ENCODE results near the gene FOXE3. TPM values are rescaled to one million over a fixed set of nuclear protein-coding genes. Genes with fewer than 3 reads are reported as not detected.
"Not testable (repeated sequence)": the region's sequence is repeated elsewhere in the genome, so short reads cannot be mapped to it uniquely, and the experiment has no call there.

Gene FOXE3
- total RNA-seq, 2 donors from 2014 or later, result not detected

DNA sequence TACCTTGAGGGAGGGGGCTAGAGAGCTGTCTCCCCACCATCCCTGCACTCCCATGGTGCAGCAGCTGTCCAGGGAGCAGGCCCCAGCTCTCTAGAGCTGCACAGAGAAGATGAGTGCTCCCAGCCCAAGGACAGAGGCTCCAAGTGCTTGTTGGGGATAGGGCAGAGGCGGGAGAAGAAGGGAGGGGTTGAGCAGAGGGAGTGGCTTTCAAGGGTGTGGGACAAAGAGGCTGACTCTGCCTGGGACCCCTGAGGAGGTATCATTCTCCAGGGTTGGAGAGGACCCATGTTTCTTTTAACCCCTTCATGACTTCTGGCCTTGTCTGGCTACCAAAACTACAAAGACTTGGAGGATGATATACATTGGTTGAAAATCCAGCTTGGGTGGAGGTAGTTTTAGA, 36.3 kb downstream of the FOXE3 start:
- peaks cover 28% of the 10 kb centered on the region for H3K27me3 Mint-ChIP-seq
- H3K27ac Mint-ChIP-seq, result no peak overlapping the region
- H3K4me1 Mint-ChIP-seq, result peaks cover 3% of the 10 kb centered on the region
- ATAC-seq (no peak), DNase-seq (no peak)
- no peak overlapping the region for H3K4me3 Mint-ChIP-seq
- H3K9me3 ChIP-seq (ENCODE audit: control insufficient read depth, low read length, poor library complexity, severe bottlenecking), result no peaks in the 10 kb centered on the region
- peaks cover 3% of the 10 kb centered on the region for H3K36me3 Mint-ChIP-seq (ENCODE audit: low read depth)

DNA sequence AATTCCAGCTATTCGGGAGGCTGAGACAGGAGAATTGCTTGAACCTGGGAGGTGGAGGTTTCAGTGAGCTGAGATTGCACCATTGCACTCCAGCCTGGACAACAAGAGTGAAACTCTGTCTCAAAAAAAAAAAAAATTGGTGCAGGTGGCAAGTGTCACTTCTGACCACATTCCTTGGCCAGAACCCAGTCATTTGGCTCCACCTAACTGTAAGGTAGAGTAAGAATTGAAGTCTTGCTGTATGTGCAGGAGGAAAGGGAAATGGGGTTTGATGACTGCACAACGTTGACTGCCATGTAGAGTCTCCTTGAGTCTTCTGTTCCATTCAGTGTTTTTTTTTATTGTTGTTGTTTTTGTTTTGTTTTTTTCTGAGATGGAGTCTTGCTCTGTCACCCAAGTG, 37.8 kb downstream of the FOXE3 start:
- H3K9me3 ChIP-seq (ENCODE audit: control insufficient read depth, low read length, poor library complexity, severe bottlenecking); H3K4me3 Mint-ChIP-seq; DNase-seq; ATAC-seq; H3K27ac Mint-ChIP-seq; H3K36me3 Mint-ChIP-seq (ENCODE audit: low read depth); H3K4me1 Mint-ChIP-seq: not testable (repeated sequence)
- H3K27me3 Mint-ChIP-seq, result peaks cover 42% of the 10 kb centered on the region

DNA sequence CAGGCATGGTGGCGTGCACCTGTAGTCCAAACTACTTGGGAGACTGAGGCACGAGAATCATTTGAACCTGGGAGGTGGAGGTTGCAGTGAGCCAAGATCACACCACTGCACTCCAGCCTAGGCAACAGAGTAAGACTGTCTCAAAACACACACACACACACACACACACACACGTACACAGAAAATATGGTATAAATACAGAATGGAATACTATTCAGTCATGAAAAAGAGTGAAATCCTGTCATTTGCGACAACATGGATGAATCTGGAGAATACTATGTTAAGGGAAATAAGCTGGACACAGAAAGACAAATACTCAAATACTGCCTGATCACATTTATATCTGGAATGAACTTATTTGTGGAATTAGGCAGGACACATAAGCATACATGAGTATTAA, 40.2 kb downstream of the FOXE3 start:
- H3K27ac Mint-ChIP-seq, result no peak overlapping the region
- peaks cover 66% of the 10 kb centered on the region for H3K27me3 Mint-ChIP-seq
- no peaks in the 10 kb centered on the region for H3K36me3 Mint-ChIP-seq (ENCODE audit: low read depth)

DNA sequence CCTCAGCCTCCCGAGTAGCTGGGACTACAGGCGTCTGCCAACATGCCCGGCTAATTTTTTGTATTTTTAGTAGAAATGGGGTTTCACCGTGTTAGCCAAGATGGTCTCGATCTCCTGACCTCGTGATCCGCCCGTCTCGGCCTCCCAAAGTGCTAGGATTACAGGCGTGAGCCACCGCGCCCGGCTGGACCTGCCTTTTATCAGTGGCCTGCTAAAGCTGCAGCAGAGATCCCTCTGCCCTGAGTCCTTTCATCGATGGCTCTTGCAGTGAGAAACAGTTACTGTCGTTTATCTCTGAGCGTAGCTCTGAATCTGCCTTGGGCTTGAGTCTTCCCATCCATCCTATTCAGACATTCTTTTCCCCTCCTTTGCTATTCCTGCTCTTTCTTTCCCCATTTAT, 41.5 kb downstream of the FOXE3 start:
- peaks cover 79% of the 10 kb centered on the region for H3K27me3 Mint-ChIP-seq
- not testable (repeated sequence) for H3K4me1 Mint-ChIP-seq; H3K4me3 Mint-ChIP-seq; ATAC-seq; H3K27ac Mint-ChIP-seq; H3K36me3 Mint-ChIP-seq (ENCODE audit: low read depth); H3K9me3 ChIP-seq (ENCODE audit: control insufficient read depth, low read length, poor library complexity, severe bottlenecking); DNase-seq

More for the DNA sequence above, 40.2 kb downstream of the FOXE3 start:
- Mint-ChIP-seq H3K4me1 (peaks cover 3% of the 10 kb centered on the region), H3K4me3 (no peak overlapping the region)
- DNase-seq (no peak), ATAC-seq (no peak)
- no peaks in the 10 kb centered on the region for H3K9me3 ChIP-seq (ENCODE audit: control insufficient read depth, low read length, poor library complexity, severe bottlenecking)

DNA sequence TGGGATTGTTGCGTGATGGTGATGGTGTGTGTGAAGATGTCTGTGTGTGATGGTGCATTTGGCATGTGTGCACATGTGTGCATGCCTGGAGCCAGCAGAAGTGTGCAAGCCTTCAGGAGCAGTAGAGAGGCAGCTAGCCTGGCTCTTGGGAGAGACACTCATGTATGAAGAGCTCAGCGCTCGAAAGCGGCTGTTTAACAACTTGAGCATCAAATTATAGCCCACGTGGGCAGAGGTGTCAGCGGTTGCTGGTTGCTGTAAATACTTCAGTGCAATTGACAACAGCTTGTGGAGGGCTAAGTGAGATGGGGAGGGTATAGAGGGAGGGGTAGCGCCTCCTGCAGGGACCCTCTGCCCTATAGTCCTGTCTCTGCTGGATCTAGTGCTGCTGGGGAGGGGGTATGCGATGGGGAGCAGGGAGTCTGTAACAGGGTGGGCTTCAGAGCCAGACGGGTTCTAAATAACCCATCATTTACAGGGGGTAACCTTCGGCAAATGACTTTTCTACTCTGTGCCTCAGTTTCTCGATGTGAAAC, 43.2 kb downstream of the FOXE3 start:
- DNase-seq (no peak), ATAC-seq (no peak)
- no peak overlapping the region for H3K27ac Mint-ChIP-seq
- H3K4me3 Mint-ChIP-seq, result no peak overlapping the region
- peaks cover 86% of the 10 kb centered on the region for H3K27me3 Mint-ChIP-seq
- peaks cover 5% of the 10 kb centered on the region for H3K36me3 Mint-ChIP-seq (ENCODE audit: low read depth)
- peaks cover 3% of the 10 kb centered on the region for H3K4me1 Mint-ChIP-seq
- H3K9me3 ChIP-seq (ENCODE audit: control insufficient read depth, low read length, poor library complexity, severe bottlenecking), result no peaks in the 10 kb centered on the region

DNA sequence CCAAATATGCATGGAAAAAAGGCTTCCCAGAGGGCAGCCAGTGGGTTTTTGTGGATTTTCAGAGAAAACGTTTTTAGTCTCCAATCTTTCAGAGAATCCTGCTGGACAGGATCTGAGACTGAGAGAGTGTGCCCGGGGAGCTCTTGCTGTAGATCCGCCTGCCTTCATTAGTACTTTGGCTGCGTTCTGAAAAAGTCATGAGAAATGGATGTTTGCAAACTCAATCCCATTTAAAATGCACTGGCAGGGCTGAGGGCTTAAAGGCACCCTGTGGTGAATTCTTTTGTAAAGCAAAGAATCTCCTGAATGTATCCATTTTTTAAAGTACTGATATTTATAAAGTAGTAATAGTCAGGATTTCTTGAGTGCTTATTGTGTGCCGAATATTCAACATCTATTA, 44.0 kb downstream of the FOXE3 start:
- Mint-ChIP-seq H3K27me3 (peaks cover 83% of the 10 kb centered on the region), H3K27ac (no peak overlapping the region), H3K36me3 (ENCODE audit: low read depth) (peaks cover 5% of the 10 kb centered on the region), H3K4me1 (peaks cover 3% of the 10 kb centered on the region), H3K4me3 (no peak overlapping the region)
- DNase-seq (no peak), ATAC-seq (no peak)
- H3K9me3 ChIP-seq (ENCODE audit: control insufficient read depth, low read length, poor library complexity, severe bottlenecking), result no peaks in the 10 kb centered on the region

DNA sequence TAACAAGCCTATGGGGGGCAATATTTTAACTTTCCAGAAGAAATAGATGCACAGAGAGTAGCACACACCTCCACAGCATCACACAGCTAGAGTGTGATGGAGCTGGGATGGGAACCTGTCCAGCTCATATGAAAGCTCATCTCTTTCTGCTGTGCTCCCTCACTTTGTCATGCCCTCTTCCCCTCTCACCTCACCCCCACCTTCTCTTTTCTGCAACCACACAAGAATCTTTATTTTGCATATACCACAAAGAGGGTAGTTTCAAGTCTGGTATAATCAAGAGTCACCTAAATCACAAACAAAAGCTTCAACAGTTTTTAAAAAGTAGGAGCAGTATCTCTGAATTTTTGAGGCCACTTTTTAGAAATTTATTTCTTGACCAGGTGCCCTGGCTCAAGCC, 44.4 kb downstream of the FOXE3 start:
- no peak for DNase-seq
- no peak overlapping the region for H3K4me3 Mint-ChIP-seq
- H3K4me1 Mint-ChIP-seq, result peaks cover 3% of the 10 kb centered on the region
- no peaks in the 10 kb centered on the region for H3K9me3 ChIP-seq (ENCODE audit: control insufficient read depth, low read length, poor library complexity, severe bottlenecking)
- H3K36me3 Mint-ChIP-seq (ENCODE audit: low read depth), result peaks cover 5% of the 10 kb centered on the region
- peaks cover 79% of the 10 kb centered on the region for H3K27me3 Mint-ChIP-seq
- H3K27ac Mint-ChIP-seq, result no peak overlapping the region
- ATAC-seq, result no peak

DNA sequence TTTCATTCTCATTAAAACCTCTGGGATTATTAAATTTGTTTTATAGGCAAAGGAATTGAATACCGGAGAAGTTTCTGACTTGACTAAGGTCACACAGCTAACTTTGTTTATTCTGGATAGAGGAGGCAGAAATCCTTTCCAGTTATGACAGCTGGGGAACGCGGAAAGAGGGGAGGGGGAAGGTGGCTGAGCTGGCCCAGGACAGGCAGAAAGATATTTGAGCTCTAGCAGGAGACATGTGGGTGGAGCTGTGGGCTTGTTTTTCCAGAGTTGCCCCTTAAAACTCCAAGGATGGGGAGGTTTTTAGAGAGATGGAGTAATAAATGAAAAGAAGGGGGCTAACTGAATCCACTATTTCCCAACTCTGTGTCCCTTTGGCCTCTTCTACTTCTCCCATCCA, 49.5 kb downstream of the FOXE3 start:
- H3K4me1 Mint-ChIP-seq, result no peaks in the 10 kb centered on the region
- no peak for ATAC-seq
- no peak for DNase-seq
- H3K9me3 ChIP-seq (ENCODE audit: control insufficient read depth, low read length, poor library complexity, severe bottlenecking), result no peaks in the 10 kb centered on the region
- H3K36me3 Mint-ChIP-seq (ENCODE audit: low read depth), result peaks cover 8% of the 10 kb centered on the region
- H3K27ac Mint-ChIP-seq, result no peak overlapping the region
- peaks cover 50% of the 10 kb centered on the region for H3K27me3 Mint-ChIP-seq
- no peak overlapping the region for H3K4me3 Mint-ChIP-seq

Other genes starting within 250 kb of the FOXE3 start
- 10 to 100 TPM in 1 of 2 donors, not detected in 1; 30.6 TPM for gene PDZK1IP1, start 226.2 kb upstream of the FOXE3 start, total RNA-seq
- gene TAL1, start 184.1 kb upstream of the FOXE3 start, total RNA-seq, result 10 to 100 TPM in 1 of 2 donors, 1 to 10 TPM in 1; 1.3 to 44.2 TPM
- 1 to 10 TPM; 1.2 to 2.6 TPM for gene STIL, start 102.1 kb upstream of the FOXE3 start, total RNA-seq
- 100 to 1,000 TPM in 1 of 2 donors, 10 to 100 TPM in 1; 97.6 to 124 TPM for gene CMPK1, start 82.5 kb upstream of the FOXE3 start, total RNA-seq
- under 1 TPM; 0.37 to 0.44 TPM for gene FOXD2, start 21.8 kb downstream of the FOXE3 start, total RNA-seq